ENCODE data around the gene TNMD.

GRCh38 chrX:100643956-100644860, 59.5 kb downstream of the TNMD start, which contains the start of gene SRPX2:
- TF ChIP-seq CTCF (IDR thresholded peaks at IDR 0.05; ENCODE audit: control extremely low read depth in 1 of 3, insufficient read depth in 1 of 3, low read depth in 1 of 3, low read length in 3 of 3) (no peak), POLR2A (IDR thresholded peaks at IDR 0.05; ENCODE audit: control extremely low read depth in 1 of 2, low read depth in 2 of 2, low read length in 2 of 2) (no peak), USF2 (IDR thresholded peaks at IDR 0.05; ENCODE audit: low read length) (no peak)
- TF ChIP-seq, protein P1, sequence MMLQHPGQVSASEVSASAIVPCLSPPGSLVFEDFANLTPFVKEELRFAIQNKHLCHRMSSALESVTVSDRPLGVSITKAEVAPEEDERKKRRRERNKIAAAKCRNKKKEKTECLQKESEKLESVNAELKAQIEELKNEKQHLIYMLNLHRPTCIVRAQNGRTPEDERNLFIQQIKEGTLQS (IDR thresholded peaks at IDR 0.05; ENCODE audit: insufficient read depth, low read depth, low read length) = no peak

All from H1 (cell line).